Activated effector memory CD4-positive, alpha-beta T cell treated with Interleukin-2 at 50 U/mL for 16 hours (primary cell): ENCODE results near the gene SLC25A33.

ENCODE experiments used
- DNase-seq: peaks from one replicate; pipeline ENCODE4 v3.0.0-alpha.2; 2020

The SLC25A33 gene

DNA sequence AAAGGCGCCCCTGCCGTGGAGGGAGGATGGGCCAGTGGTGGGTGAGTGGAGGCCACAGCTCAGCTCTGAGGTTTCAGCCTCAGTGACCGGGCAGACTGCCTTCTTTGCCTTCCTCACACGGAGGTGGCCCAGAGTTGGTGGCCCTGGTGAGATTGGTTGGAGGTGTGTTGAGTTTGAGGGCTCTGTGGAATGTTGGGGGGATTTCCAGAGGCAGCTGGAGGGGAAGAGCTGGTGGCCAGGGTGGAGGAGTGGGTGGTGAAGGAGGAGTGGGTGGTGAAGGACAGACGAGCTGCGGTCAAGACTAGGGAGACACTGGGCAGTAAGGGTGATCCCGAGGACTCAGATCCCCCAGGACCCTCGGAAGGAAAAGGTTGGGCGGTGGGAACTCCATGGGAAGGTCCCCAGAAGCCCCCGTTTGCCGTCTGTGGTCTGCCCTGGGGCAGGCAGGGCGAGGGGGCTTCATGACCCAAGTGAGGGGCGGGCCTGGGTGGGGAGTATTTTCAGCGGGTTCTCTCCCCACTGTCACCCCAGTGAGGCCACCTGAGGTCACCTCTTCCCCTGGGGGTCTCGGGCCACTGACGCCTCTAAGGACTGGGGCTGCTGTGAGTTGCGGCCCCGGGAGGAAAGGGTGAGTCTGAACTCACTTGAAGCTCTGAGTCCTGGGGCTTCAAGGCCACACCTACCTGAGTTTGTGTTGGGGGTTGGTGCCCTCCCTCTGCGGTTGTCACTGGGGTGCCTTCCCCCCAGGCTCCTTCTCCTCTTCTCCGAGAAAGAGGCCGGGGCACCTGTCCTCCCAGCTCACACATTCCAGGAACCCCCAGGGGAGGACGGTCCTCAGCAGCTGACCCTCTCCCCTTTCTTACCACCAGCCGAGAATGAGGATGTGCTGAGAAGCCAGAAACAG, 89.5 kb downstream of the SLC25A33 start:
- peak; percentile 70 for DNase-seq

DNA sequence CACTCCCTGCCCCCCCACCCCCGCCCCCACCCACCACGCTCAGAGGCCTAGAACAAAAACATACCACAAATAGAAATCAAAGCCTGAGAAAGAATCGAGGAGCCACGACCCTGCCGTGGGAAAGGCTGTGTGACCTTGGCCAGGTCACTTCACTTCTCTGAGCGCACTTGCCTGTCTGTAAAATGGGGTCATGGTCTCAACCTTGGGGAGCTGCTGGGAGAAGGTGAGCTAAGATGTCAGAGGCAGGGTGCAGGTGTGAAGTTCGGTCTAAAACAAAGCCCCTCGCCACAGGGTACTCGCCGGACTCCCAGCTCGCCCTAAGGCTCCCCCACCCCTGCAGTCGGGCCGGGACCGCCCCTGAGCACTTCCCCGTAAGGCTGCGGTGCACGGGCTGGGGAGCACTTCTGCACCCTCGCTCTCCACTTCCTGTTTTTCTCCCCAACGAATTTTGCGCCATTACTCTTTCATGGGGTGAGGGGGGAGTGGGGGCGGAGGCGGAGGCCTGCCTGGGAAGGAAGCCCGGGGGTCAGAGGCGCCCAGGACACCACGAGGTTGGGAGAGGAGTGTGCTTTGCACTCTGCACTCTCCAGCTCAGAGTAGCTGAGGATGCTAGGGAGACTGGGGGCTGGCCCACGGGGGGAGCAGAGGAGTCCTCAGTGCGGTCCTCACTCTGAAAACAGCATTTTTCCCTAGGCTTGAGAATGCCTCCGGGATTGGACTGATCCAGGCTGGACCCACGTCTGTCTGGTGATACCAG, 90.4 kb downstream of the SLC25A33 start:
- DNase-seq: peak; percentile 77

DNA sequence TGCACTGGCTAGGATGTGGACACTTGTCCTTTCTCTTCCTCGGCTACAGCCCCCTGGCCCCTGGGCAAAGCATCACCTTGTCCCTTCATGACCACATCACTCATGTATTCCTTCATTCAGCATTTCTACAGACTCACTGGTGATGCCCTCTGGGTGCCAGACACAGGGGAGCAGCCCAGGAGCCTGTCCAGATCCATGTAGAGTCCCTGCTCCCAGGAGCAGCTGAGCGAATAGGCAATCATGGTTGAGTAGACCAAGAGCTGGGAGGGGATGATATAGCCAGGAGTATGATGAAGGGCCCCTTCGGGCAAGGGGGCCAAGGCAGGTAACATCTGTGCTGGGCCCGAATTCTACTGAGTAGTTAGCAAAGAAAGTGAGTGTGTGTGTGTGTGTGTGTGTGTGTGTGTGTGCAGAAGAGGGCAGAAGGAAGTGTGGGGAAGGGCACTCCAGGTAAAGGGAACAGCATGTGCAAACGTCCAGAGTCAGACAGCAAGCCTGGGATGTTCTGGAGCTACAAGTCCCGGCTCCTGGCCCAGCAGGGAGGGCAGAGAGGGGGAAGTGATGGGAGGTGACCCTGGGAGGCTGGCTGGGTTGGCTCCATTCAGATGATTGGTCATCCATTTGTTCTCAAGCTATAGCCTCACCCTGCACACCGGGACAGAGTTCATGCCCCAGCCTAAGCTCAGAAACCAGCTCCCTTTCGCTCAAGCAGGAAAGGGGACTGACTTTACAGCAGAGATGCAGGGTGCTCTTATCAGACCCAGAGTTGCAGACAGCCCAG, 91.3 kb downstream of the SLC25A33 start:
- DNase-seq: peak; percentile 28

DNA sequence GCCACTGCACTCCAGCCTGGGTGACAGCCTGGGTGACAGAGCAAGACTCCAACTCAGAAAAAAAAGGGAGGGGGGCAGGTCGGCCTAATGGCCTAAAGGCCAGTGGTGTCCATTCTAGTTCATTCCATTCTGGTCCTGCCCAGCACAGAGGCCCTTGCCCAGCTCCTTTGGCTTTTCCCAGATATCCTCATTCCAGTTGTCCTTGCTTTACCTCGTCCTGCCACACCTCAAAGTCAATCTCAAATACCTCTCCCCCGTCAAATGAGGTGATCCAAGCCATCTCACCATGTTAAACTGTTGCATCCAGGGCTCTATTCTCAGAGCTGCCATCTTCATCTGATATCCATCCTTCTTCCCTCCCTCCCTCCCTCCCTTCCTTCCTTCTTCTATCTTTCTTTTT, 92.3 kb downstream of the SLC25A33 start:
- no peak for DNase-seq

DNA sequence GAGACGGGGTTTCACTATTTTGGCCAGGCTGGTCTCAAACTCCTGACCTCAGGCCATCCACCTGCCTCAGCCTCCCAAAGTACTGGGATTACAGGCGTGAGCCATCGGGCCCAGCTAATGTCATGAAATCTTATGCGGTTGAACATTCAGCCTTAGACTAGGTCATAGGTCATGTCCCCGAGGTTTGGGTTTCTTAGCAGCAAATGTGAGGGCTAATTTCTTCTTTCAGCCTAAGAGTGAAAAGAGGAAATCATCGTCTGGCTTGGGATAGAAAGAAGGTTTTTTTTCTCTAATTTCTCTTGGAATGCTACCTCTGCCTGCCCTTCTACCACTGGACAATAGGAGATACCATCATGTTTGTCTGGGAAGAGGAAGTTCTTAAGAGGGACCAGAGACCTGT, 94.2 kb downstream of the SLC25A33 start:
- DNase-seq: no peak

DNA sequence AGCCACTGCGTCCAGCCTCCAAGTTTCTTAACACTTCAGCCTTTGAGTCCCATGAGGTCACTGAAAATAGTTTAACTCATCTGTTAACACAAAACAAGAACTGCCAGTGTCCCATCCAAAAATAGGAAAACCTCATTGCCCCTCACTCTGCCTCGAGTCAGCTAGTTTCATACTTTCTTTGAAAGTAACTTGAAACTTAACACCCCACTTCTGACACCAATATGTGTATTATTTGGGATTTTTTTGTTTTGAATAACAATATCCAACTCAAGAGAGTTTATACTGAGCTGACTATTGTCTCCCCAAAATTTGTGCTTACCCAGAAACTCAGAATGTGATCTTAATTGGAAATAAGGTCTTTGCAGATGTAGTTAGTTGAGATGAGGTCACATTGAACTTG, 95.3 kb downstream of the SLC25A33 start:
- DNase-seq: no peak
